ENCODE data around the gene RNF135. TPM values are rescaled to one million over a fixed set of nuclear protein-coding genes. Genes with fewer than 3 reads are reported as not detected.

RNF135 gene
- total RNA-seq, 5 donors from 2014 or later (not counting 1 experiment from before 2014, with no cell fraction given), result 2.1 to 7.8 (median 6.4) TPM

DNA sequence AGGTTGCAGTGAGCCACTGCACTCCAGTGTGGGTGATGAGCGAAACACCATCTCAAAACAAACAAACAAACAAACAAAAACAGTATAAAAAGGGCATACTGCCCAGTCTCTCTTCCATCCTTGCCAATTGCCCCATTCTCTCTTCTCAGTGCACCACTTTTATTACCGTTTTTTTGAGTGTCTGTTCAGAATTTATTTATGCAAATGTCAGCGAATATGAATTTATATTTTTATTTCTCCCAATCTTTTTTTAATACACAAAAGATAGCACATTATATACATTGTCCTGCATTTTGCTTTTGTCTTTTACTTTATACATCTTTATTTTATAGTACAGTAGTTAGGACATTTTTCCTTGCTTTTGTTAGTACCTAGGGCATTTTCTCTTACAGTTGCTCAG is 19.6 kb downstream of the RNF135 start:
- Histone ChIP-seq H3K36me3 (ENCODE audit: control insufficient read depth in 2 of 2, extremely low read depth in 1 of 2, insufficient read depth in 1 of 2, low read length in 1 of 2) (peaks cover 0 to 6% of the 10 kb centered on the region in 2 donors), H3K27me3 (replicated peaks in 1 of 2; ENCODE audit: control insufficient read depth in 2 of 2, extremely low read depth in 1 of 2, insufficient read depth in 2 of 2, low read length in 1 of 2) (no peaks in the 10 kb centered on the region), H3K4me3 (ENCODE audit: control insufficient read depth in 1 of 2, extremely low read depth in 1 of 2, low read length in 1 of 2) (no peak overlapping the region), H3K27ac (ENCODE audit: low read length) (no peak overlapping the region), H3K4me1 (ENCODE audit: control insufficient read depth in 1 of 2, extremely low read depth in 1 of 2, insufficient read depth in 2 of 2, low read length in 2 of 2) (no peaks in the 10 kb centered on the region), H3K9me3 (no peaks in the 10 kb centered on the region)
- Mint-ChIP-seq H3K4me1 (no peaks in the 10 kb centered on the region), H3K9me3 (no peaks in the 10 kb centered on the region), H3K27me3 (no peaks in the 10 kb centered on the region), H3K27ac (no peak overlapping the region), H3K36me3 (peaks cover 24% of the 10 kb centered on the region), H3K4me3 (no peak overlapping the region)
- POLR2A ChIA-PET, result no interaction called here
- CTCF ChIA-PET, result no interaction called here
- ATAC-seq (replicated peaks in 1 of 4) (no peak), DNase-seq (no peak)
- no CpG with 5 or more reads among the region's 3 CpGs for WGBS (ENCODE audit: insufficient coverage)

GRCh38 chr17:30992551-30992950 is 21.7 kb downstream of the RNF135 start:
- Mint-ChIP-seq H3K9me3 (no peaks in the 10 kb centered on the region), H3K4me1 (no peaks in the 10 kb centered on the region), H3K36me3 (peaks cover 28% of the 10 kb centered on the region), H3K27ac (no peak overlapping the region), H3K27me3 (no peaks in the 10 kb centered on the region), H3K4me3 (no peak overlapping the region)
- Histone ChIP-seq H3K27me3 (replicated peaks in 1 of 2; ENCODE audit: control insufficient read depth in 2 of 2, extremely low read depth in 1 of 2, insufficient read depth in 2 of 2, low read length in 1 of 2) (no peaks in the 10 kb centered on the region), H3K4me1 (ENCODE audit: control insufficient read depth in 1 of 2, extremely low read depth in 1 of 2, insufficient read depth in 2 of 2, low read length in 2 of 2) (no peaks in the 10 kb centered on the region), H3K4me3 (ENCODE audit: control insufficient read depth in 1 of 2, extremely low read depth in 1 of 2, low read length in 1 of 2) (no peak overlapping the region), H3K9me3 (no peaks in the 10 kb centered on the region), H3K27ac (ENCODE audit: low read length) (no peak overlapping the region), H3K36me3 (ENCODE audit: control insufficient read depth in 2 of 2, extremely low read depth in 1 of 2, insufficient read depth in 1 of 2, low read length in 1 of 2) (peaks cover 3 to 17% of the 10 kb centered on the region in 2 donors)
- 100% methylated on average over 2 of the region's 3 CpGs for WGBS (ENCODE audit: insufficient coverage)
- ATAC-seq (replicated peaks in 1 of 4) (no peak), DNase-seq (no peak)
- ChIA-PET POLR2A (no interaction called here), CTCF (no interaction called here)

DNA sequence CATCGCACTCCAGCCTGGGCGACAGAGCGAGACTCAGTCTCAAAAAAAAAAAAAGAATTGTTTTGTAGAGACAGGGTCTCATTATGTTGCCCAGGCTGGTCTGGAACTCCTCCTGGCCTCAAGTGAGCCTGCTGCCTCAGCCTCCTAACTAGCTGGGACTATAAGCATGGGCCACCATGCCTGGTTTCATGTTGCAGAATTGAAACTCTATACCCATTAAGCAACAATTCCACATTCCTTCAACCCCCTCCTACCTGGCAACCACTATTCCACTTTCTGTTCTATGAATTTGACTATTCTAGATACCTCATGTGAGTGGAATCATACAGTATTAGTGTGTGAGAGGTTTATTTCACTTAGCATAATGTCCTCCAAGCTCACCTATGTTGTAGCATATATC is 24.5 kb downstream of the RNF135 start:
- Mint-ChIP-seq H3K27me3 (no peaks in the 10 kb centered on the region), H3K4me1 (no peaks in the 10 kb centered on the region), H3K27ac (no peak overlapping the region), H3K9me3 (no peaks in the 10 kb centered on the region), H3K36me3 (peaks cover 34% of the 10 kb centered on the region), H3K4me3 (no peak overlapping the region)
- Histone ChIP-seq H3K9me3 (no peaks in the 10 kb centered on the region), H3K4me1 (ENCODE audit: control insufficient read depth in 1 of 2, extremely low read depth in 1 of 2, insufficient read depth in 2 of 2, low read length in 2 of 2) (no peaks in the 10 kb centered on the region), H3K27me3 (replicated peaks in 1 of 2; ENCODE audit: control insufficient read depth in 2 of 2, extremely low read depth in 1 of 2, insufficient read depth in 2 of 2, low read length in 1 of 2) (no peaks in the 10 kb centered on the region), H3K4me3 (ENCODE audit: control insufficient read depth in 1 of 2, extremely low read depth in 1 of 2, low read length in 1 of 2) (no peak overlapping the region), H3K27ac (ENCODE audit: low read length) (no peak overlapping the region), H3K36me3 (ENCODE audit: control insufficient read depth in 2 of 2, extremely low read depth in 1 of 2, insufficient read depth in 1 of 2, low read length in 1 of 2) (peaks cover 3 to 26% of the 10 kb centered on the region in 2 donors)
- CTCF ChIA-PET, result interaction anchor here in 1 of 2 donors (0.6 kb wide), 1 partner anchor 317 kb away, joined by 4 read pairs; no protein-coding TSS in a partner anchor
- POLR2A ChIA-PET, result no interaction called here
- no CpG with 5 or more reads among the region's 3 CpGs for WGBS (ENCODE audit: insufficient coverage)
- ATAC-seq (replicated peaks in 1 of 4), result no peak
- DNase-seq, result no peak

- Mint-ChIP-seq H3K9me3 (no peaks in the 10 kb centered on the region), H3K36me3 (peaks cover 28% of the 10 kb centered on the region), H3K4me3 (no peak overlapping the region), H3K27ac (no peak overlapping the region), H3K4me1 (no peaks in the 10 kb centered on the region), H3K27me3 (no peaks in the 10 kb centered on the region)
- H3K27ac ChIP-seq (ENCODE audit: low read length), result no peak overlapping the region
- WGBS (ENCODE audit: insufficient coverage), result 100% methylated on average over 1 of the region's 3 CpGs
- H3K4me3 ChIP-seq (ENCODE audit: control insufficient read depth in 1 of 2, extremely low read depth in 1 of 2, low read length in 1 of 2), result no peak overlapping the region
- H3K36me3 ChIP-seq (ENCODE audit: control insufficient read depth in 2 of 2, extremely low read depth in 1 of 2, insufficient read depth in 1 of 2, low read length in 1 of 2), result peaks cover 3 to 26% of the 10 kb centered on the region in 2 donors
- DNase-seq (no peak), ATAC-seq (replicated peaks in 1 of 4) (no peak)
- POLR2A ChIA-PET, result no interaction called here
- H3K27me3 ChIP-seq (replicated peaks in 1 of 2; ENCODE audit: control insufficient read depth in 2 of 2, extremely low read depth in 1 of 2, insufficient read depth in 2 of 2, low read length in 1 of 2), result no peaks in the 10 kb centered on the region
- H3K9me3 ChIP-seq, result no peaks in the 10 kb centered on the region
- H3K4me1 ChIP-seq (ENCODE audit: control insufficient read depth in 1 of 2, extremely low read depth in 1 of 2, insufficient read depth in 2 of 2, low read length in 2 of 2), result no peaks in the 10 kb centered on the region
- CTCF ChIA-PET, result no interaction called here
These were observed 25.6 kb downstream of the RNF135 start for GRCh38 chr17:30996486-30996885.

- WGBS (ENCODE audit: insufficient coverage), result 83% methylated on average over 2 of the region's 6 CpGs
- no peak overlapping the region for H3K27ac ChIP-seq (ENCODE audit: low read length)
- ChIA-PET POLR2A (no interaction called here), CTCF (interaction anchor here in 1 of 2 donors (0.6 kb wide), 1 partner anchor 976 kb away, joined by 3 read pairs; no protein-coding TSS in a partner anchor)
- no peaks in the 10 kb centered on the region for H3K27me3 ChIP-seq (replicated peaks in 1 of 2; ENCODE audit: control insufficient read depth in 2 of 2, extremely low read depth in 1 of 2, insufficient read depth in 2 of 2, low read length in 1 of 2)
- no peaks in the 10 kb centered on the region for H3K4me1 ChIP-seq (ENCODE audit: control insufficient read depth in 1 of 2, extremely low read depth in 1 of 2, insufficient read depth in 2 of 2, low read length in 2 of 2)
- ATAC-seq (replicated peaks in 1 of 4) (no peak), DNase-seq (no peak)
- no peak overlapping the region for H3K27ac Mint-ChIP-seq
- no peaks in the 10 kb centered on the region for H3K4me1 Mint-ChIP-seq
- no peaks in the 10 kb centered on the region for H3K9me3 ChIP-seq
- no peaks in the 10 kb centered on the region for H3K9me3 Mint-ChIP-seq
- H3K27me3 Mint-ChIP-seq, result no peaks in the 10 kb centered on the region
- H3K36me3 ChIP-seq (ENCODE audit: control insufficient read depth in 2 of 2, extremely low read depth in 1 of 2, insufficient read depth in 1 of 2, low read length in 1 of 2), result peaks cover 3 to 26% of the 10 kb centered on the region in 2 donors
- H3K36me3 Mint-ChIP-seq, result peaks cover 34% of the 10 kb centered on the region
- H3K4me3 Mint-ChIP-seq, result no peak overlapping the region
- no peak overlapping the region for H3K4me3 ChIP-seq (ENCODE audit: control insufficient read depth in 1 of 2, extremely low read depth in 1 of 2, low read length in 1 of 2)
These were observed 26.4 kb downstream of the RNF135 start for GRCh38 chr17:30997270-30997669.

DNA sequence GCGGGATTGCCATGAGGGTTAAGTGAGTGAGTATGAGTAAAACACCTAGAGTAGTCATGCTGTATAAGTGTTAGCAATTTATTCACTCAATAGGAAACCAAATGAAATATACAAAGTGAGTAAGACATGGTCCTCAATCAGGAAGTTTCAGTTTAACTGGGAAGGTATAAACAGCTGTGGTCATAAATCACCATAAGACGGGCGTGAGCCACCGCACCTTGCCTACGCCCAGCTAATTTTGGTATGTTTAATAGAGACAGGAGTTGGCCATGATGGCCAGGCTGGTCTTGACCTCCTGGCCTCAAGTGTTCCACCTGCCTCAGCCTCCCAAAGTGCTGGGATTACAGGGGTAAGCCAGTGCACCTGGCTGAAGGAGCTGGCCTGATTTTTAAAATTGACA is 27.0 kb downstream of the RNF135 start:
- H3K4me1 ChIP-seq (ENCODE audit: control insufficient read depth in 1 of 2, extremely low read depth in 1 of 2, insufficient read depth in 2 of 2, low read length in 2 of 2), result no peaks in the 10 kb centered on the region
- no peaks in the 10 kb centered on the region for H3K27me3 ChIP-seq (replicated peaks in 1 of 2; ENCODE audit: control insufficient read depth in 2 of 2, extremely low read depth in 1 of 2, insufficient read depth in 2 of 2, low read length in 1 of 2)
- H3K9me3 ChIP-seq, result no peaks in the 10 kb centered on the region
- Mint-ChIP-seq H3K9me3 (no peaks in the 10 kb centered on the region), H3K4me1 (no peaks in the 10 kb centered on the region), H3K36me3 (peaks cover 34% of the 10 kb centered on the region), H3K4me3 (no peak overlapping the region), H3K27ac (no peak overlapping the region), H3K27me3 (no peaks in the 10 kb centered on the region)
- POLR2A ChIA-PET, result no interaction called here
- ATAC-seq (replicated peaks in 1 of 4) (no peak), DNase-seq (no peak)
- 94% methylated on average over 3 of the region's 5 CpGs for WGBS (ENCODE audit: insufficient coverage)
- no peak overlapping the region for H3K4me3 ChIP-seq (ENCODE audit: control insufficient read depth in 1 of 2, extremely low read depth in 1 of 2, low read length in 1 of 2)
- CTCF ChIA-PET, result interaction anchor here in 1 of 2 donors (0.6 kb wide), 1 partner anchor 977 kb away, joined by 3 read pairs; no protein-coding TSS in a partner anchor
- peaks cover 3 to 26% of the 10 kb centered on the region in 2 donors for H3K36me3 ChIP-seq (ENCODE audit: control insufficient read depth in 2 of 2, extremely low read depth in 1 of 2, insufficient read depth in 1 of 2, low read length in 1 of 2)
- no peak overlapping the region for H3K27ac ChIP-seq (ENCODE audit: low read length)

- Histone ChIP-seq H3K4me1 (ENCODE audit: control insufficient read depth in 1 of 2, extremely low read depth in 1 of 2, insufficient read depth in 2 of 2, low read length in 2 of 2) (no peaks in the 10 kb centered on the region), H3K27me3 (replicated peaks in 1 of 2; ENCODE audit: control insufficient read depth in 2 of 2, extremely low read depth in 1 of 2, insufficient read depth in 2 of 2, low read length in 1 of 2) (no peaks in the 10 kb centered on the region), H3K36me3 (ENCODE audit: control insufficient read depth in 2 of 2, extremely low read depth in 1 of 2, insufficient read depth in 1 of 2, low read length in 1 of 2) (peaks cover 3 to 18% of the 10 kb centered on the region in 2 donors), H3K4me3 (ENCODE audit: control insufficient read depth in 1 of 2, extremely low read depth in 1 of 2, low read length in 1 of 2) (no peak overlapping the region), H3K27ac (ENCODE audit: low read length) (no peak overlapping the region), H3K9me3 (no peaks in the 10 kb centered on the region)
- H3K36me3 Mint-ChIP-seq, result peaks cover 26% of the 10 kb centered on the region
- 97% methylated on average over 6 of the region's 7 CpGs for WGBS (ENCODE audit: insufficient coverage)
- no peaks in the 10 kb centered on the region for H3K27me3 Mint-ChIP-seq
- ATAC-seq (replicated peaks in 1 of 4) (no peak), DNase-seq (no peak)
- H3K27ac Mint-ChIP-seq, result no peak overlapping the region
- no peaks in the 10 kb centered on the region for H3K9me3 Mint-ChIP-seq
- ChIA-PET POLR2A (no interaction called here), CTCF (interaction anchor here in 1 of 2 donors (0.6 kb wide), 1 partner anchor 215 kb away, joined by 3 read pairs; no protein-coding TSS in a partner anchor)
- no peak overlapping the region for H3K4me3 Mint-ChIP-seq
- no peaks in the 10 kb centered on the region for H3K4me1 Mint-ChIP-seq
These were observed 31.2 kb downstream of the RNF135 start for GRCh38 chr17:31002047-31002446.

All from T-cell (primary cell).